GM03348 (cell line): ENCODE data around the gene PNPLA7.
A peak's percentile ranks its signal among the peaks of the same experiment; 100 is the strongest.
"Not testable (repeated sequence)": the region's sequence is repeated elsewhere in the genome, so short reads cannot be mapped to it uniquely, and the experiment has no call there.

Experiments
- DNase-seq: peaks from one replicate; pipeline ENCODE4 v3.0.0; 2012; ENCODE audit warnings: low spot score

PNPLA7 gene

GRCh38 chr9:137550231-137550621 lies at the start of gene PNPLA7:
TSS of gene PNPLA7 (minus strand) at chr9:137550402. CDS start at chr9:137550197, 205 bp downstream.
- peak; percentile 75 for DNase-seq

GRCh38 chr9:137598943-137599342 lies 48.7 kb upstream of the PNPLA7 start:
- DNase-seq: no peak

GRCh38 chr9:137596577-137596976 lies 46.4 kb upstream of the PNPLA7 start:
- not testable (repeated sequence) for DNase-seq

GRCh38 chr9:137593176-137593575 lies 43.0 kb upstream of the PNPLA7 start:
- DNase-seq: no peak

- DNase-seq: no peak
Observed at GRCh38 chr9:137592767-137593166, 42.6 kb upstream of the PNPLA7 start.

GRCh38 chr9:137590469-137591383 lies 40.5 kb upstream of the PNPLA7 start, which contains the start of gene ZMYND19:
TSS of gene ZMYND19 (minus strand) at chr9:137590512. CDS start at chr9:137590263, 249 bp downstream.
- peak; percentile 100 for DNase-seq

- no peak for DNase-seq
Observed at GRCh38 chr9:137590123-137590468, 39.9 kb upstream of the PNPLA7 start.

- DNase-seq: peak; percentile 56
Observed at GRCh38 chr9:137589441-137590122, 39.4 kb upstream of the PNPLA7 start.

- DNase-seq: no peak
Observed at GRCh38 chr9:137588891-137589290, 38.7 kb upstream of the PNPLA7 start.

GRCh38 chr9:137588311-137588710 lies 38.1 kb upstream of the PNPLA7 start:
- no peak for DNase-seq

GRCh38 chr9:137586854-137587253 lies 36.7 kb upstream of the PNPLA7 start:
- no peak for DNase-seq

- no peak for DNase-seq
Observed at GRCh38 chr9:137583957-137584356, 33.8 kb upstream of the PNPLA7 start.

GRCh38 chr9:137583347-137583746 lies 33.1 kb upstream of the PNPLA7 start:
- DNase-seq: no peak

GRCh38 chr9:137582286-137582860 lies 32.2 kb upstream of the PNPLA7 start:
- no peak for DNase-seq

GRCh38 chr9:137581361-137582285 lies 31.4 kb upstream of the PNPLA7 start:
- DNase-seq: no peak

GRCh38 chr9:137580954-137581322 lies 30.7 kb upstream of the PNPLA7 start:
- no peak for DNase-seq

- DNase-seq: no peak
Observed at GRCh38 chr9:137580209-137580953, 30.2 kb upstream of the PNPLA7 start.

- no peak for DNase-seq
Observed at GRCh38 chr9:137579259-137579604, 29.0 kb upstream of the PNPLA7 start.

- DNase-seq: peak; percentile 99
Observed at GRCh38 chr9:137578518-137579258, 28.5 kb upstream of the PNPLA7 start, which contains the start of gene DPH7. TSS of gene DPH7 (minus strand) at chr9:137578925. CDS start at chr9:137578777, 148 bp downstream.

GRCh38 chr9:137575716-137576411 lies 25.7 kb upstream of the PNPLA7 start:
- no peak for DNase-seq
